Large intestine (tissue), 3 donors: ENCODE measurements around the gene UBA52. TPM values are rescaled to one million over a fixed set of nuclear protein-coding genes. Genes with fewer than 3 reads are reported as not detected.
A peak's percentile ranks its signal among the peaks of the same experiment; 100 is the strongest.
"Not testable (repeated sequence)": the region's sequence is repeated elsewhere in the genome, so short reads cannot be mapped to it uniquely, and the experiment has no call there.

Source experiments
- DNase-seq, 2 donors: peaks; one replicate each; pipeline versions ENCODE4 v3.0.0 to v3.0.0-alpha.2; 2013
- H3K27ac ChIP-seq: one replicate; pipeline ENCODE4 v1.5.1; 2013; ENCODE audit warnings: low read length
- H3K27me3 ChIP-seq: 2 replicates; pipeline ENCODE4 v1.6.1; 2013; ENCODE audit warnings: low read length; ENCODE audit not compliant: control insufficient read depth, insufficient read depth
- H3K36me3 ChIP-seq: 2 replicates; pipeline ENCODE4 v1.6.1; 2013; ENCODE audit warnings: low read length; ENCODE audit not compliant: control insufficient read depth, insufficient read depth
- H3K4me1 ChIP-seq: one replicate; pipeline ENCODE4 v1.6.1; 2013; ENCODE audit warnings: low read length; ENCODE audit not compliant: control insufficient read depth, insufficient read depth
- H3K4me3 ChIP-seq: one replicate; pipeline ENCODE4 v1.5.1; 2013; ENCODE audit warnings: low read length
- H3K9me3 ChIP-seq: one replicate; pipeline ENCODE4 v1.6.1; 2013; ENCODE audit warnings: mild to moderate bottlenecking, low read depth, low read length, moderate library complexity; ENCODE audit not compliant: control insufficient read depth
- WGBS: methylation state at CpG from one replicate; pipeline ENCODE4 v1.1.5; 2013; ENCODE audit warnings: low lambda C conversion rate; ENCODE audit not compliant: insufficient coverage; 5-methylcytosine and 5-hydroxymethylcytosine counted together
- polyA plus RNA-seq: library from polyadenylated mRNA; unstranded; fragments of 120-200 nt; gene quantifications from one replicate; pipeline ENCODE4 v1.2.1, GENCODE V29; 2013

UBA52 gene
- polyA plus RNA-seq, 1 donor, result 901 TPM

DNA sequence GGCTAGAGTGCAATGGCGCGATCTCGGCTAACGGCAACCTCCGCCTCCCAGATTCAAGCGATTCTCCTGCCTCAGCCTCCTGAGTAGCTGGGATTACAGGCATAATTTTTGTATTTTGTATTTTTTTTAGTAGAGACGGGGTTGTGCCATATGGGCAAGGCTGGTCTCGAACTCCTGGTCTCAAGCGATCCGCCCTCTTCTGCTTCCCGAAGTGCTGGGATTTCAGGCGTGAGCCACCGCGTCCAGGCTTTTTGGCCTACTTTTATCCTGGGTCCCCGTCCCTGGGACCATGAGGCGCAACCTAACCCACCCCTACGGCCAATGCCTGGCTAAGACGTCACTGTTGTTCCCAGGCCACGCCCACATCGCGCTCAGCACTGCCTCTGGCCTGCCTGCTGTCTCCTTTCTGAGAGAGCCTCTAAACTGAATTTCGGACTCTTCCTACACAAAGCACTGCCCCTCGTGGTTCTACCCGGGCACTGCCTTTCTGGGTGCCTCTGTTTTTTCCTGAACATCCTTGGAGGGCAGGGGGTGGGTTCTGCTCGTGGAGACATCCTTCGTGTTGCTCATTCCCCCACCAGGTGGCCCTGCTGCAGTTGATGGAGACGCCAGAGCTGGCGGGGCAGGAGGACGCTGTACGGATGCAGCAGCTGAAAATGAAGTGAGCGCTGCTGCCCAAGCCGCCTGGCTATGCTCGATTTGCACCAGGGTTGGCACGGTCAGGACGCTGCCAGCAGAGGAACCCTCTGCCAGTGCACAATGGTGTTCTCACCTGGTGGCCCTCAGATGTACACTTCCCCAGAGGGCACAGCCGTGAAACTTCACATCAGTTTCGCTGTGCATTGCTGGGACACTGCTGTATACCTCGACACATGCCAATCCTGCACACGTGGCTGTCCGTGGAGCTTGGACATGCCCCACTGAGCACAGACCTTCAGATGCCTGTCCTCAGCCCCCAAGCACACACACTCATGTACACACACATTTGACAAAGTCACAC lies 18.9 kb downstream of the UBA52 start:
- H3K9me3 ChIP-seq, result no peaks in the 10 kb centered on the region
- peaks cover 17% of the 10 kb centered on the region for H3K27me3 ChIP-seq
- H3K4me1 ChIP-seq, result peaks cover 32% of the 10 kb centered on the region
- peaks cover 10% of the 10 kb centered on the region for H3K36me3 ChIP-seq
- peak overlapping the region; percentile 59 for H3K4me3 ChIP-seq
- DNase-seq, result peak; percentile 46 to 54
- peak overlapping the region; percentile 11 for H3K27ac ChIP-seq
- WGBS, result no CpG with 5 or more reads among the region's 40 CpGs

DNA sequence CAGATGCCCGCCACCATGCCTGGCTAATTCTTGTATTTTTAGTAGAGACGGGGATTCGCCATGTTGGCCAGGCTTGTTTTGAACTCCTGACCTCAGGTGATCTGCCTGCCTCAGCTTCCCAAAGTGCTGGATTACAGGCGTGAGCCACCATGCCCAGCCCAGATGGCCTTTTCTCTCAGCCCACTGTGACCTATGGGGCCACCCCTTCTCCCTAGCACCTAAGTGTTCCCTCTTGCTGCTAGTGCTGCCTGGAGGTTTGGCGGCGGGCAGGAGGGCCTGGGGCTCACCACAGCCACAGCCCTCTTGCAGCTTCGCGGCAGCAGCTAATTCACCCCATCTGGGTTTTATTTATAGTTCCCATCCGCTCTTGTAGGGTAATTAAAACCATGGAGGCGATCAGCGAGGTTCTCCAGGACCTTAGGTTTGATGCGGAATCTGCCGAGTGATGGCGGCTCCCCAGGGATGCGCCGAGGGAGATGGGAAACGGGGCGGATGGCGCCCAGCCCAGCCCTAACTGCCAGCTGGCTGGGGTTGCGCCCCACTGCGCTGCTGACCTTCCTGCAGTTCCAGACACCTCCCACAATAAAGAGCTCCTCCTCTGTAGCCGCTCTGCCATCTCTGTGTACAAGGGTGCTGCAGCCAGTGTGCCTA lies 20.2 kb downstream of the UBA52 start:
- no peak overlapping the region for H3K4me3 ChIP-seq
- no peak for DNase-seq
- no CpG with 5 or more reads among the region's 22 CpGs for WGBS
- no peak overlapping the region for H3K27ac ChIP-seq
- H3K36me3 ChIP-seq, result peaks cover 10% of the 10 kb centered on the region
- H3K4me1 ChIP-seq, result peaks cover 33% of the 10 kb centered on the region
- H3K9me3 ChIP-seq, result peaks cover 2% of the 10 kb centered on the region
- H3K27me3 ChIP-seq, result peaks cover 29% of the 10 kb centered on the region

DNA sequence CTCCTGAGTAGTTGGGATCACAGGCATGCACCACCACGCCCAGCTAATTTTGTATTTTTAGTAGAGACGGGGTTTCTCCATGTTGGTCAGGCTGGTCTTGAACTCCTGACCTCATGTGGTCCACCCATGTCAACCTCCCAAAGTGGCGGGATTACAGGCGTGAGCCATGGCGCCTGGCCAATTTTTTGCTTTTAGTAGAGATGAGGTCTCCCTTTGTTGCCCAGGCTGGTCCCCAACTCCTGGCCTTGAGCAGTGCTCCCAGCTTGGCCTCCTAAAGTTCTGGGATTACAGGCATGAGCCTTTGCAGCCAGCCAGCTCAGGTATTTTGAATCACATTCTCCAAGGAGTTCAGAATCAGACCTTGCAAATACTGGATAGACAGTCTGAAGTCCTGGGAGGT lies 21.1 kb downstream of the UBA52 start:
- H3K4me3 ChIP-seq, result not testable (repeated sequence)
- no CpG with 5 or more reads among the region's 5 CpGs for WGBS

DNA sequence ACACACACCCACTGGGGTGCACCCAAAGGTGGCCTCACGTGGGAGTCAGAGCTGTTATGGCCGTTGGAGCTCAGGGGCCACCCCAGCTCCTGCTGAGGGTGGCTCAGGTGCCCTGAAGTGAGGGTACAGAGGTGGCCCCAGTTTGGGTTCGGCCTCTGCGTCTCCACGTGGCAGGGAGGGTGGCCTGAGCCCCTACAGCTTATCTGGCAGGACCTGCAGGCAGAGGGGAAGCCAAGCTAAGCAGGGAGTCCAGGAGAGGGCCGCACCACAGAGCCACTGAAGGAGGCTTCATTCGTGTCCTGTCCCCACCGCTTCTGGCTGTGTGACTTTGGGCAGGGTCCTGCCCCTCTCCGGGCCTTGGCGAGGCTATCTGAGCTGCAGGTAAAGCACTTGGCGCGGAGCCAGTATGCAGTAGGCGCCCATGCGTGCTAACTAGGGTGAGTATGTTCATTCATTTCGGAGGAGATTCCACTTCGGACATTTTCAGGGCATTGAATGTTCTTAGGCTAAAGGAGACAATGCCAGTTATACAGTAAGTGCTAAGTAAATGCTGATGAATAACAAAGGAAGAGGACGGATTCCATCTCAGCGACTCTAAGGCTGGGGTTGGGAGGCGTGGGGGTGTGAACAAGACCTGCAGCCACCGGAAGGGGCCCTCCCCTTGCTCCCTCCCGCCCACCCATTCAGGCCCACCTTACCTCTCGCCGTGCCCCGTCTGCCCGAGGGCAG lies 21.9 kb downstream of the UBA52 start:
- peaks cover 3% of the 10 kb centered on the region for H3K9me3 ChIP-seq
- H3K36me3 ChIP-seq, result peaks cover 10% of the 10 kb centered on the region
- H3K4me3 ChIP-seq, result peak overlapping the region; percentile 23
- no peak for DNase-seq
- H3K27me3 ChIP-seq, result peaks cover 44% of the 10 kb centered on the region
- H3K4me1 ChIP-seq, result peaks cover 26% of the 10 kb centered on the region
- H3K27ac ChIP-seq, result no peak overlapping the region
- WGBS, result no CpG with 5 or more reads among the region's 25 CpGs

More for the DNA sequence above, 21.1 kb downstream of the UBA52 start:
- H3K36me3 ChIP-seq, H3K27ac ChIP-seq, H3K9me3 ChIP-seq, DNase-seq: not testable (repeated sequence)
- peaks cover 36% of the 10 kb centered on the region for H3K27me3 ChIP-seq
- H3K4me1 ChIP-seq, result peaks cover 33% of the 10 kb centered on the region

DNA sequence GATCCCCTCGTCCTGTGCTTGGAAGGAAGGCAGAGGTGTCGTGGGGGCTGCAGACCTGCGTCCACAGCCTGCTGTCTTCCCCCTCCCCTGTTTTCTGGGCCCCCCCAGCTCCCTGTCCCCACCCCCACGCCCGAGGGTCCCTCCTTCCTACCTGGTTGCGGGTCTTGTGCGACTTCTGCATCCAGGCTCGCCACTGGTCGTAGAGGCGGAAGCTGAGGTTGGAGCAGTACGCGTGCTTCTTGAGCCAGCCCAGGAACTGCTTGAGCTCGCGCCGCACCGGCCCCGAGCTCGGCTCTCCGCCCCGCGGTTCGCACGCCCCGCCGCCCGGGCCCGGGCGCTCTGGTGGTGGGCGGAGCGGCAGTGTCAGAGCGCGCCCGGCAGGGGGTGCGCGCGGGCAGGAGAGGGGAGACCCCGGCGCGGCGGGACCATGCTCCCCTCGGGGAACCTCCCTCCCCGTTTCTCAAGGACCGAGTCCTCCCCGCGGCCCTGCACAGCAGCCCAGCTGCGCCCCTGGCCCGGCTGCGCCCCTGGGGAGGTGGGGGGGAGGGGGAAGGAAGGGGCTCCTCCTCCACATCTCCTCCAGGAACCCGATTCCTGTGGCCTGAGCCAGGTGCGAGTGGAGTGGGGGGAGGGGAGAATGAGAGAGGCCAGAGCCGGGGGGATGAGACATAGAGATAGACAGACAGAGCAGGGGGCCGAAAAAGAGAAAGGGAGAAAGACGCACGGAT lies 22.6 kb downstream of the UBA52 start:
- Histone ChIP-seq H3K36me3 (peaks cover 10% of the 10 kb centered on the region), H3K9me3 (peaks cover 3% of the 10 kb centered on the region), H3K27me3 (peaks cover 51% of the 10 kb centered on the region), H3K4me1 (peaks cover 24% of the 10 kb centered on the region), H3K27ac (no peak overlapping the region), H3K4me3 (peak overlapping the region; percentile 45)
- WGBS, result 0% methylated on average over 4 of the region's 54 CpGs
- peak; percentile 76 to 77 for DNase-seq

DNA sequence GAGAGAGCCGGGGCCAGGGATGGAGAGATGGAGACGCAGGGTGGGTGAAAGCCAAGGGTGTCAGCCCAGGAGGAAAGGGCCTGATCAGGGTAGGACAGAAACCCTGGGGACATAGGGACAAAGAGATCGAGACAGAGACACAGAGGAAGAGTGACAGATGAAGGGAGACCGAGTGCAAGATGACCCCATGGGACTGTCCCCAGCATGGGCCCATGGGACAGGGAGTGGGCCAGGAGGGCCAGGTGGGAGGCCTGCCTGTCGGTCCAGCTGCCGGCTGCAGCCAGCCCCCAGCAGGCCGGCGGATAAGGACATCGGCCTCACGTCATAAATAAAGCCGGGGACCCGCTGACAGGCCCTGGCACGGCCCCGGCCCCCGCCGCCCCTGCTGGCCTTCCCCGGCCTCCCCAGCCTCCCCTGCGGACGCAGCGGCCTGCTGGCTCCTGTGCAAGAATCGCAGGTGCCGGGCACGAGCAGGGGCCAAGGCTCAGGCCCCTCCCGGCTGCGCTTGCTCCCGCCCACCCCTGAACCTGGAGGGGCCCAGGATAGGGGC lies 23.2 kb downstream of the UBA52 start:
- Histone ChIP-seq H3K4me1 (peaks cover 18% of the 10 kb centered on the region), H3K36me3 (peaks cover 10% of the 10 kb centered on the region), H3K4me3 (peak overlapping the region; percentile 45), H3K27me3 (peaks cover 58% of the 10 kb centered on the region), H3K9me3 (peaks cover 3% of the 10 kb centered on the region), H3K27ac (no peak overlapping the region)
- DNase-seq, result no peak
- WGBS, result no CpG with 5 or more reads among the region's 26 CpGs

DNA sequence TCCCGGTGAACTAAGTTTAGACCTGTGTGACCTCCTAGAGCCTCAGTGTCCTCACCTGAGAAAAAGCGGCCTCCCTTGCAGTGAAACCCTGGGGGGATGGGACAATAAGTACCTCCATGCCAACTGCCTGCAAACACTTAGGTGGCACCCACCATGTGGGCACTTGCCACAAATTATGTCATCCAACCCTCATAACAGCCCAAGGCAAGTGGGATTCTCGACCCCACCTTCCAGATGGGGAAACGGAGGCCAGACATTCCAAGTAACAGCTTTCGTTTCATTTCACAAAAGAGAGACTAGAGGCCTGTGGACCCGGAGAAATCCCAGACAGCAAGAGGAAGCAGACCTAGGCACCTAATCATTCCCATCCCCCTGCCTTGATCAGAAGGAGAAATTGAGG lies 23.8 kb downstream of the UBA52 start:
- peaks cover 3% of the 10 kb centered on the region for H3K9me3 ChIP-seq
- no peak overlapping the region for H3K27ac ChIP-seq
- WGBS, result no CpG with 5 or more reads among the region's 6 CpGs
- H3K27me3 ChIP-seq, result peaks cover 58% of the 10 kb centered on the region
- no peak for DNase-seq
- H3K36me3 ChIP-seq, result peaks cover 10% of the 10 kb centered on the region
- peaks cover 15% of the 10 kb centered on the region for H3K4me1 ChIP-seq
- no peak overlapping the region for H3K4me3 ChIP-seq

DNA sequence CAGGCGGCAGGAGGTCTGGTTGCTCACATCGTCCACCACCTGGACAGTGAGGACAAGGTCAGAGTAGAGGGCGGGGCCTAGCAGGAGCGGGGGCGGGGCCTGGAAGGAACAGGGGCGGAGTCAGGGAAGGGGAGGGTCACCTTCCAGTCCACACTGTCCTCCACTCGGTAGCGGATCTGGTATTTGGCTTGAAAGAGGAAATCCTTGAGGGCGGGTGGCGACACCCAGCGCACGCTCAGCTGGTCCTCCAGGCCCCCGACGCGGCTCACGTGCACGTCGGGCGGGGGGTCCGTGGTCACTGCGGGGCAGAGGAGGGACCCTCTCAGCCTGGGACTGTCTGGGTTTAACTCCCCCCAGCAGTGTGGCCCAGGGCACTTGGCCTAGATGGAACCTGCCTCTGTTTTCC lies 25.1 kb downstream of the UBA52 start:
- H3K27ac ChIP-seq, result no peak overlapping the region
- H3K27me3 ChIP-seq, result peaks cover 63% of the 10 kb centered on the region
- peaks cover 15% of the 10 kb centered on the region for H3K4me1 ChIP-seq
- peaks cover 4% of the 10 kb centered on the region for H3K36me3 ChIP-seq
- no peak for DNase-seq
- H3K9me3 ChIP-seq, result peaks cover 3% of the 10 kb centered on the region
- no CpG with 5 or more reads among the region's 21 CpGs for WGBS
- H3K4me3 ChIP-seq, result no peak overlapping the region

DNA sequence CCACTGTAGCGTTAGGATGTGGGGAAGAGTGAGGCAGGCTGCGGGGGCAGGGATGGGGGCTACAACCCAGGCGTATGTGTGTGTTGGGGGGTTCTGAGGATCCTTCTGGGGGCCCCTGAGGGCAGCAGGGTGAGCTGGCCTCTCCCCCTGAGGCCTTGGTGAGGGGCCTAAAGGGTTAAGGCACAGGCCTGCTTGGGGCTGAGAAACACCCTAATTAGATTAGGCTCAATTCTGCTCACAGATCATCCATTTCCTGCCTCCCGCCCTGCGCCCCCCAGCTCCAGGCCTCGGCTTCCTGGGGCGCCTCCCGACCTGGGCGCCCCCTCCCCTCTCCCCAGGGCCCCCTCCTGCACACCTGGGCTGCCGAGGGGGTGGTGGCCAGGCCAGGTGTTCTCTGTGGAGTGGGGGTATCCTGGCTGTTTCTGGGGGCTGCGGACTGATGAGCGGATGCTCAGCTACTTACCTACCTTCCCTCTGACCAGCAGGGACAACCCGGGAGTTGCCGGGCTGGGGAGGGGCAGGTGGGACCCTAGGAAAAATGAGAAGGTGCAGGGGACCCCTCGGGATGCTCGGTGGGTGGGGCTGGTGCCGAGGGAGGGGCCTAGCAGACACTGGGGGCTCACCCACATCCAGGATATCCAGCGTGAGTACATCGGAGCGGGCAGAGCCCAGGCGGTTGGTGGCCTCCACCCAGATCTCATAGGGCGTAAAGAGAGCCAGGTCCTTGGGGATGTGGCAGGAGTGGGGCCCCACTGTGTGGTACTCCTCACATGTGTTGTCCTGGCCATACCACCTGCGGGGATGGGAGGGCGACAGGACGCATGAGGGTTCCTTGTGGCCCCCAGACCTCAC lies 26.4 kb downstream of the UBA52 start:
- Histone ChIP-seq H3K27me3 (peaks cover 76% of the 10 kb centered on the region), H3K4me3 (no peak overlapping the region), H3K9me3 (peaks cover 3% of the 10 kb centered on the region), H3K27ac (no peak overlapping the region), H3K36me3 (no peaks in the 10 kb centered on the region), H3K4me1 (peaks cover 15% of the 10 kb centered on the region)
- no CpG with 5 or more reads among the region's 25 CpGs for WGBS
- DNase-seq, result no peak
